Right lung (tissue), 10 donors: Measurements from ENCODE around the gene TYR. TPM values are rescaled to one million over a fixed set of nuclear protein-coding genes. Genes with fewer than 3 reads are reported as not detected.
"Not testable (repeated sequence)": the region's sequence is repeated elsewhere in the genome, so short reads cannot be mapped to it uniquely, and the experiment has no call there.

Source experiments
- DNase-seq, 2 donors: peaks; one replicate each; pipeline ENCODE4 v3.0.0-alpha.2; 2013
- long read RNA-seq, 8 donors: transcript quantifications; one replicate each; lab custom pipeline, GENCODE V29; 2026
- polyA plus RNA-seq, 5 donors: library from polyadenylated mRNA; unstranded; fragments of 120-200 nt; gene quantifications; one replicate each; pipeline versions ENCODE4 v1.2.1 to v1.2.3, GENCODE V29; 2013; ENCODE audit warnings: inconsistent platforms in 1 of 5, low replicate concordance in 1 of 5; ENCODE audit not compliant: insufficient read length in 5 of 5, insufficient read depth in 1 of 5

TYR gene
- polyA plus RNA-seq: not detected
- long read RNA-seq, donor 1: 0 reads
- long read RNA-seq, donor 2: 0 reads
- long read RNA-seq, donor 3: 0 reads
- long read RNA-seq, donor 4: 0 reads
- long read RNA-seq, donor 5: 0 reads
- long read RNA-seq, donor 6: 0 reads
- long read RNA-seq, donor 7: 0 reads
- long read RNA-seq, donor 8: 0 reads

- no peak for DNase-seq
These were observed at the start of gene TYR for GRCh38 chr11:89177691-89178231. TSS of gene TYR (plus strand) at chr11:89177875. CDS start at chr11:89177954, 79 bp downstream.

GRCh38 chr11:89136606-89137005, 41.1 kb upstream of the TYR start:
- no peak for DNase-seq

GRCh38 chr11:89147229-89147628, 30.4 kb upstream of the TYR start:
- DNase-seq: no peak

GRCh38 chr11:89159974-89160373, 17.7 kb upstream of the TYR start:
- no peak for DNase-seq

- DNase-seq: no peak
These were observed 15.7 kb upstream of the TYR start for GRCh38 chr11:89161949-89162348.

- DNase-seq: no peak
These were observed 14.0 kb upstream of the TYR start for GRCh38 chr11:89163686-89164085.

GRCh38 chr11:89168396-89168795, 9.3 kb upstream of the TYR start:
- no peak for DNase-seq

- DNase-seq: no peak
These were observed 1.9 kb upstream of the TYR start for GRCh38 chr11:89175796-89176195.

GRCh38 chr11:89176938-89177337, 737 bp upstream of the TYR start:
- DNase-seq: no peak

- no peak for DNase-seq
These were observed 3.4 kb downstream of the TYR start for GRCh38 chr11:89181111-89181510.

- no peak for DNase-seq
These were observed 5.3 kb downstream of the TYR start for GRCh38 chr11:89182773-89183518.

GRCh38 chr11:89184021-89184420, 6.3 kb downstream of the TYR start:
- DNase-seq: no peak

GRCh38 chr11:89189776-89190175, 12.1 kb downstream of the TYR start:
- no peak for DNase-seq

GRCh38 chr11:89201138-89201537, 23.5 kb downstream of the TYR start:
- DNase-seq: peak in 1 of 2 donors; percentile 11

GRCh38 chr11:89203814-89204213, 26.1 kb downstream of the TYR start:
- no peak for DNase-seq

GRCh38 chr11:89205378-89205777, 27.7 kb downstream of the TYR start:
- no peak for DNase-seq

GRCh38 chr11:89220684-89221339, 43.1 kb downstream of the TYR start:
- DNase-seq: no peak

GRCh38 chr11:89235083-89235482, 57.4 kb downstream of the TYR start:
- no peak for DNase-seq

GRCh38 chr11:89235976-89236375, 58.3 kb downstream of the TYR start:
- DNase-seq: no peak

- not testable (repeated sequence) for DNase-seq
These were observed 69.3 kb downstream of the TYR start for GRCh38 chr11:89247007-89247406.

- DNase-seq: no peak
These were observed 71.5 kb downstream of the TYR start for GRCh38 chr11:89249196-89249595.

GRCh38 chr11:89261483-89261882, 83.8 kb downstream of the TYR start:
- DNase-seq: not testable (repeated sequence)
